ENCODE results near the gene PLCB3. TPM values are rescaled to one million over a fixed set of nuclear protein-coding genes. Genes with fewer than 3 reads are reported as not detected.

PLCB3 gene
- total and polyA plus RNA-seq, 2 of the 13 experiments (the other 11 are each of a cell fraction or from before 2014, with no cell fraction given): 7.5 to 13.8 TPM

DNA sequence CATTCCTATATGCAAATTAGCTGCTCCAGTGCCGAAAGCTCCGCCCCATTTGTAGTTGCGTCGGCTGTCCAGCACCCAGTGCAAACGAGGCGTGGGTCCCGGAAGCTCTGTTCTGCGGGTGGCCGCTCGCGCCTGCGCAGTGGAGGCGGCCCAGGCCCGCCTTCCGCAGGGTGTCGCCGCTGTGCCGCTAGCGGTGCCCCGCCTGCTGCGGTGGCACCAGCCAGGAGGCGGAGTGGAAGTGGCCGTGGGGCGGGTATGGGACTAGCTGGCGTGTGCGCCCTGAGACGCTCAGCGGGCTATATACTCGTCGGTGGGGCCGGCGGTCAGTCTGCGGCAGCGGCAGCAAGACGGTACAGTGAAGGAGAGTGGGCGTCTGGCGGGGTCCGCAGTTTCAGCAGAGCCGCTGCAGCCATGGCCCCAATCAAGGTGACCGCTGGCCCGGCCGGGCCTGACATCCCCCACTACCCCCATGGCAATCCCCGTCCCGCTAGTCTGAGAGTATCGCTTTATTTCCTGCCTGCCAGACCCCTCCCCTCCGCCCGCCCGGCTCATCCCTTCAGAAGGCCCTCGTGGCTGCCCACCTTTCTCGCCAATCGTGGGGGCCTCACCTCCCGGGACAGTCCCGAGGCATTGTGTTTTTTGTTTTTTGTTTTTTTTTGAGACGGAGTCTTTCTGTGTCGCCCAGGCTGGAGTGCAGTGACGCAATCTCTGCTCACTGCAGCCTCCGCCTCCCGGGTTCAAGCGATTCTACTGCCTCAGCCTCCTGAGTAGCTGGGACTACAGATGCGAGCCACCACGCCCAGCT, 66.8 kb downstream of the PLCB3 start, which contains the start of gene PRDX5:
Gene PRDX5 (plus strand): TSS at position 161 of the 805 bp plus-strand sequence. CDS start 95 bp downstream, at position 256.
- intact Hi-C loops (cut with micrococcal nuclease; ENCODE audit: unreplicated experiment) (loop anchor here (2.0 kb wide), 1 partner anchor 41 kb away; the partner anchor contains the start of gene RPS6KA4), in situ Hi-C loops (cut with HindIII; ENCODE audit: extremely low pct_ligation_motif_present, low pct_unique_long_range_greater_than_20kb) (no loop called here)
- H3K4me1 ChIP-seq (ENCODE audit: insufficient read depth, low read length): peaks cover 22% of the 10 kb centered on the region
- FAIRE-seq (peak; percentile 8), ATAC-seq (peak; percentile 81), DNase-seq (ENCODE audit: low spot score) (peak; percentile 94)
- peak within 1 kb of the TSS; percentile 94 for H3K9ac ChIP-seq (ENCODE audit: insufficient read depth, low read depth, low read length)
- H3K4me2 ChIP-seq (ENCODE audit: low read depth, low read length): peak within 1 kb of the TSS; percentile 99
- under 1% methylated on average over 21 of the region's 61 CpGs for WGBS (ENCODE audit: low lambda C conversion rate)
- no TSS peak for BruUV-seq (replicated peaks)
- no peaks in the 10 kb centered on the region; a peak in 1 of 5 replicates for H3K27me3 ChIP-seq (ENCODE audit: control insufficient read depth in 1 of 2, insufficient read depth in 2 of 2, low read length in 2 of 2)
- peaks cover 15% of the 10 kb centered on the region for H3K79me2 ChIP-seq (ENCODE audit: insufficient read depth, low read length)
- H3K27ac ChIP-seq (ENCODE audit: extremely low read length, insufficient read depth, low read length): peak within 1 kb of the TSS; percentile 98
- no peaks in the 10 kb centered on the region for H4K20me1 ChIP-seq (ENCODE audit: insufficient read depth, low read length)
- H3K36me3 ChIP-seq (replicated peaks in 1 of 2; ENCODE audit: control insufficient read depth in 1 of 2, insufficient read depth in 2 of 2, low read length in 2 of 2): peaks cover 1 to 33% of the 10 kb centered on the region in 2 experiments; a peak in 3 of 5 replicates
- no peak within 1 kb of the TSS for H2AFZ ChIP-seq (ENCODE audit: low read length)
- H3K4me3 ChIP-seq (replicated peaks in 1 of 3; ENCODE audit: insufficient read depth in 1 of 3, low read depth in 2 of 3, low read length in 3 of 3): peak within 1 kb of the TSS; percentile 97 to 99 (median 99)
- H3K9me3 ChIP-seq (ENCODE audit: low read length): no peaks in the 10 kb centered on the region
- ChIA-PET POLR2A (interaction anchor here (0.6 to 4.5 kb wide), 27 partner anchors 8 to 460 kb away, joined by 3 to 103 read pairs (median 6); partner anchors contain the start of genes BAD, CATSPERZ, ESRRA and FKBP2), CTCF (ENCODE audit: low intra/inter-chr PET ratio, low total read pairs) (interaction anchor here (0.7 kb wide), 1 partner anchor 37 kb away, joined by 4 read pairs; no protein-coding TSS in a partner anchor)
- peak; percentile 70; the same call in 1 of the 2 replicates for TF ChIP-seq MTF1 (CRISPR knock-in tag; IDR thresholded peaks at IDR 0.05)
- TF ChIP-seq, protein P1, sequence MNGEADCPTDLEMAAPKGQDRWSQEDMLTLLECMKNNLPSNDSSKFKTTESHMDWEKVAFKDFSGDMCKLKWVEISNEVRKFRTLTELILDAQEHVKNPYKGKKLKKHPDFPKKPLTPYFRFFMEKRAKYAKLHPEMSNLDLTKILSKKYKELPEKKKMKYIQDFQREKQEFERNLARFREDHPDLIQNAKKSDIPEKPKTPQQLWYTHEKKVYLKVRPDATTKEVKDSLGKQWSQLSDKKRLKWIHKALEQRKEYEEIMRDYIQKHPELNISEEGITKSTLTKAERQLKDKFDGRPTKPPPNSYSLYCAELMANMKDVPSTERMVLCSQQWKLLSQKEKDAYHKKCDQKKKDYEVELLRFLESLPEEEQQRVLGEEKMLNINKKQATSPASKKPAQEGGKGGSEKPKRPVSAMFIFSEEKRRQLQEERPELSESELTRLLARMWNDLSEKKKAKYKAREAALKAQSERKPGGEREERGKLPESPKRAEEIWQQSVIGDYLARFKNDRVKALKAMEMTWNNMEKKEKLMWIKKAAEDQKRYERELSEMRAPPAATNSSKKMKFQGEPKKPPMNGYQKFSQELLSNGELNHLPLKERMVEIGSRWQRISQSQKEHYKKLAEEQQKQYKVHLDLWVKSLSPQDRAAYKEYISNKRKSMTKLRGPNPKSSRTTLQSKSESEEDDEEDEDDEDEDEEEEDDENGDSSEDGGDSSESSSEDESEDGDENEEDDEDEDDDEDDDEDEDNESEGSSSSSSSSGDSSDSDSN (CRISPR knock-in tag; IDR thresholded peaks at IDR 0.05): peak; percentile 76
- TF ChIP-seq, protein P2, sequence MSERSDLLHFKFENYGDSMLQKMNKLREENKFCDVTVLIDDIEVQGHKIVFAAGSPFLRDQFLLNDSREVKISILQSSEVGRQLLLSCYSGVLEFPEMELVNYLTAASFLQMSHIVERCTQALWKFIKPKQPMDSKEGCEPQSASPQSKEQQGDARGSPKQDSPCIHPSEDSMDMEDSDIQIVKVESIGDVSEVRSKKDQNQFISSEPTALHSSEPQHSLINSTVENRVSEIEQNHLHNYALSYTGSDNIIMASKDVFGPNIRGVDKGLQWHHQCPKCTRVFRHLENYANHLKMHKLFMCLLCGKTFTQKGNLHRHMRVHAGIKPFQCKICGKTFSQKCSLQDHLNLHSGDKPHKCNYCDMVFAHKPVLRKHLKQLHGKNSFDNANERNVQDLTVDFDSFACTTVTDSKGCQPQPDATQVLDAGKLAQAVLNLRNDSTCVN (CRISPR knock-in tag; IDR thresholded peaks at IDR 0.05; ENCODE audit: borderline replicate concordance): peak; percentile 56; the same call in 1 of the 2 replicates
- TF ChIP-seq ZNF569 (CRISPR knock-in tag; IDR thresholded peaks at IDR 0.05; ENCODE audit: borderline replicate concordance): no peak; the same call in 1 of the 2 replicates
- TF ChIP-seq ZBTB1 (CRISPR knock-in tag; IDR thresholded peaks at IDR 0.05; ENCODE audit: borderline replicate concordance): no peak
- 0 out of 2 replicates have a peak, but pooled peaks have one; percentile 48 for TF ChIP-seq SATB2 (CRISPR knock-in tag; IDR thresholded peaks at IDR 0.05)
- TF ChIP-seq ZNF232 (CRISPR knock-in tag; IDR thresholded peaks at IDR 0.05; ENCODE audit: borderline replicate concordance): peak; percentile 76; the same call in 1 of the 2 replicates
- peak; percentile 39; the same call in 1 of the 2 replicates for TF ChIP-seq GABPB1 (CRISPR knock-in tag; IDR thresholded peaks at IDR 0.05)
- TF ChIP-seq, protein P3, sequence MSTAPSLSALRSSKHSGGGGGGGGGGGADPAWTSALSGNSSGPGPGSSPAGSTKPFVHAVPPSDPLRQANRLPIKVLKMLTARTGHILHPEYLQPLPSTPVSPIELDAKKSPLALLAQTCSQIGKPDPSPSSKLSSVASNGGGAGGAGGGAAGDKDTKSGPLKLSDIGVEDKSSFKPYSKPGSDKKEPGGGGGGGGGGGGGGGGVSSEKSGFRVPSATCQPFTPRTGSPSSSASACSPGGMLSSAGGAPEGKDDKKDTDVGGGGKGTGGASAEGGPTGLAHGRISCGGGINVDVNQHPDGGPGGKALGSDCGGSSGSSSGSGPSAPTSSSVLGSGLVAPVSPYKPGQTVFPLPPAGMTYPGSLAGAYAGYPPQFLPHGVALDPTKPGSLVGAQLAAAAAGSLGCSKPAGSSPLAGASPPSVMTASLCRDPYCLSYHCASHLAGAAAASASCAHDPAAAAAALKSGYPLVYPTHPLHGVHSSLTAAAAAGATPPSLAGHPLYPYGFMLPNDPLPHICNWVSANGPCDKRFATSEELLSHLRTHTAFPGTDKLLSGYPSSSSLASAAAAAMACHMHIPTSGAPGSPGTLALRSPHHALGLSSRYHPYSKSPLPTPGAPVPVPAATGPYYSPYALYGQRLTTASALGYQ (CRISPR knock-in tag; IDR thresholded peaks at IDR 0.05): 0 out of 2 replicates have a peak, but pooled peaks have one; percentile 43
- TF ChIP-seq ISL2 (CRISPR knock-in tag; IDR thresholded peaks at IDR 0.05): peak; percentile 60
- no peak; the same call in none of the 2 replicates for TF ChIP-seq HDAC1 (CRISPR knock-in tag; IDR thresholded peaks at IDR 0.05)
- no peak for TF ChIP-seq ZNF550 (CRISPR knock-in tag; IDR thresholded peaks at IDR 0.05; ENCODE audit: borderline replicate concordance)
- TF ChIP-seq, protein P4, sequence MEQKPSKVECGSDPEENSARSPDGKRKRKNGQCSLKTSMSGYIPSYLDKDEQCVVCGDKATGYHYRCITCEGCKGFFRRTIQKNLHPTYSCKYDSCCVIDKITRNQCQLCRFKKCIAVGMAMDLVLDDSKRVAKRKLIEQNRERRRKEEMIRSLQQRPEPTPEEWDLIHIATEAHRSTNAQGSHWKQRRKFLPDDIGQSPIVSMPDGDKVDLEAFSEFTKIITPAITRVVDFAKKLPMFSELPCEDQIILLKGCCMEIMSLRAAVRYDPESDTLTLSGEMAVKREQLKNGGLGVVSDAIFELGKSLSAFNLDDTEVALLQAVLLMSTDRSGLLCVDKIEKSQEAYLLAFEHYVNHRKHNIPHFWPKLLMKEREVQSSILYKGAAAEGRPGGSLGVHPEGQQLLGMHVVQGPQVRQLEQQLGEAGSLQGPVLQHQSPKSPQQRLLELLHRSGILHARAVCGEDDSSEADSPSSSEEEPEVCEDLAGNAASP (CRISPR knock-in tag; IDR thresholded peaks at IDR 0.05; ENCODE audit: borderline replicate concordance): peak; percentile 55
- TF ChIP-seq ZNF570 (CRISPR knock-in tag; IDR thresholded peaks at IDR 0.05; ENCODE audit: borderline replicate concordance): 0 out of 2 replicates have a peak, but pooled peaks have one; percentile 38
